Prostate gland (tissue), 2 donors: ENCODE results near the gene ING1. TPM values are rescaled to one million over a fixed set of nuclear protein-coding genes. Genes with fewer than 3 reads are reported as not detected.
"Not testable (repeated sequence)": the region's sequence is repeated elsewhere in the genome, so short reads cannot be mapped to it uniquely, and the experiment has no call there.

Experiments
- DNase-seq: peaks from one replicate; pipeline ENCODE4 v3.0.0-alpha.2; 2019; ENCODE audit warnings: low spot score
- H3K27ac ChIP-seq, 2 donors: fragments of 200-600 bp; sonication (generic); 2 replicates each; pipeline ENCODE4 v1.5.1; 2017 to 2019
- H3K27me3 ChIP-seq: fragments of 200-600 bp; sonication (generic); replicated peaks from 2 replicates; pipeline ENCODE4 v1.5.1; 2019; ENCODE audit not compliant: insufficient read depth
- H3K36me3 ChIP-seq, 2 donors: fragments of 200-600 bp; sonication (generic); 1 replicate in 1 of 2; 2 replicates in 1 of 2; pipeline versions ENCODE4 v1.5.1 to v1.8.1; 2017 to 2019
- H3K4me1 ChIP-seq: fragments of 200-600 bp; sonication (generic); replicated peaks from 2 replicates; pipeline ENCODE4 v1.5.1; 2019
- H3K4me3 ChIP-seq, 2 donors: fragments of 200-600 bp; sonication (generic); 2 replicates each; pipeline ENCODE4 v1.5.1; 2017 to 2019
- H3K9me3 ChIP-seq: fragments of 200-600 bp; sonication (generic); 2 replicates; pipeline ENCODE4 v1.5.1; 2017
- POLR2A ChIP-seq: fragments of 450-650 bp; IDR thresholded peaks from one replicate; pipeline ENCODE4 v1.6.1; 2016; ENCODE audit warnings: antibody characterized with exemption, mild to moderate bottlenecking
- POLR2AphosphoS5 ChIP-seq: sonication (generic); formaldehyde crosslinking; IDR thresholded peaks from one replicate; pipeline ENCODE4 v1.6.1; 2017; ENCODE audit warnings: antibody characterized with exemption
- WGBS: methylation state at CpG from one replicate; pipeline ENCODE4 v1.1.5; 2018; 5-methylcytosine and 5-hydroxymethylcytosine counted together
- intact Hi-C: fragments of 100-400 bp; cut with DNase I; formaldehyde crosslinking; loops from one replicate; pipeline ENCODE4 v1.14.2; 2022
- total RNA-seq, 2 donors: library from RNA; depleted of rRNA; stranded (reverse); fragments of >200 nt; gene quantifications; one replicate each; pipeline ENCODE4 v1.1.0, GENCODE V29; 2016
- TF ChIP-seq, protein P1 (sequence below), 4 experiments: fragments of 200-600 bp in 2 of 4; fragments of 450-650 bp in 2 of 4; sonication (generic) in 2 of 4; IDR thresholded peaks; 1 replicate in 3 of 4; 2 replicates in 1 of 4; pipeline ENCODE4 v1.5.1; 2016 to 2019; ENCODE audit warnings: antibody characterized with exemption in 4 of 4, mild to moderate bottlenecking in 2 of 4, moderate library complexity in 2 of 4

Gene ING1
- total RNA-seq, 2 donors from 2014 or later: 19.1 to 38.3 TPM

DNA sequence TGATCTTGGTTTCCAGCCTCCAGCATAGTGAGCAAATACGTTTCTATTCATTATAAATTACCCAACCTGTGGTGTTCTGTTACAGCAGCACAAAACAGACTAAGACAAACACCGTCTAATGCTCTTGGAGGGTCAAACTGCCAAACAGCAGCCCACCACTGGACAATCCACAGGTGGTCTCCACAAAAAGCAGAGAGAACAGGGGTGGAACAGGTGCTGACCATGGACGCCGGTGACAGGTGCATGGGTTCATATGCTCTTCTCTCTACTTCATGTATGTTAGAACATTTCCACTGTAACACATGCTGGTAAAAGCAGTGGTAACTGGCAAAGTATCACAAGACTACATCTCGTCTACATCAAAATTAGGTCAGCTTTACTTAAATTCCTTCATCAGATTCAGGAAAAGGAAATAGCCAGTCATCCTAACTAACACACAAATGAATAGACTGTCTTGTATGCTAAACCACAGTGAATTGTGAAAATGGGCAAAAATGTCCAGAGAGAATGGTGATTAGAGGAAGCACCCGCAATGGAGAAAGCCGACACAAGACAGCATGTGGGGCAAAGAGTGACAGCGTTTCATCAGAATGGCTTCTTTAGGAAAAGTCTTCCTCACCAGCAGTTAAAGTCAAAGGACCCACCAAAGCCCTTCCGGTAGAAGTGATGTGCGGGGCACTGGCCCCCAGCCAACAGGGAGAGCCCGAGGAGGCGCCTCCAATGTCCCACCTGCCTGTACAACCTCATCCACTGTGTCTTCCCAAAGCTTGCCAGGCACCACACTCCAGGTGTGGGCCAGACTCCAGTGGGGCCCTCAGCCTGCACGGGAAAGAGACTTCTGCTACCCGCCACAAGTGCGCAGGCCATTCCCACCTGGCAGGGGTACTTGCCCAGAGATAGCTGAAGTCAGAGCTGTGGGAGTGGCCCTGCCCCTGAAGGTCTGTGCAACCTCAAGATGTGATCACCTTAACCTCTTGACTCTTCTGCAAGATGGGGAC is 14.1 kb upstream of the ING1 start:
- TF ChIP-seq POLR2A: no peak
- TF ChIP-seq POLR2AphosphoS5: no peak
- TF ChIP-seq, protein P1, sequence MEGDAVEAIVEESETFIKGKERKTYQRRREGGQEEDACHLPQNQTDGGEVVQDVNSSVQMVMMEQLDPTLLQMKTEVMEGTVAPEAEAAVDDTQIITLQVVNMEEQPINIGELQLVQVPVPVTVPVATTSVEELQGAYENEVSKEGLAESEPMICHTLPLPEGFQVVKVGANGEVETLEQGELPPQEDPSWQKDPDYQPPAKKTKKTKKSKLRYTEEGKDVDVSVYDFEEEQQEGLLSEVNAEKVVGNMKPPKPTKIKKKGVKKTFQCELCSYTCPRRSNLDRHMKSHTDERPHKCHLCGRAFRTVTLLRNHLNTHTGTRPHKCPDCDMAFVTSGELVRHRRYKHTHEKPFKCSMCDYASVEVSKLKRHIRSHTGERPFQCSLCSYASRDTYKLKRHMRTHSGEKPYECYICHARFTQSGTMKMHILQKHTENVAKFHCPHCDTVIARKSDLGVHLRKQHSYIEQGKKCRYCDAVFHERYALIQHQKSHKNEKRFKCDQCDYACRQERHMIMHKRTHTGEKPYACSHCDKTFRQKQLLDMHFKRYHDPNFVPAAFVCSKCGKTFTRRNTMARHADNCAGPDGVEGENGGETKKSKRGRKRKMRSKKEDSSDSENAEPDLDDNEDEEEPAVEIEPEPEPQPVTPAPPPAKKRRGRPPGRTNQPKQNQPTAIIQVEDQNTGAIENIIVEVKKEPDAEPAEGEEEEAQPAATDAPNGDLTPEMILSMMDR (IDR thresholded peaks at IDR 0.05): no peak
- intact Hi-C loops: no loop called here
- Histone ChIP-seq H3K4me1 (no peaks in the 10 kb centered on the region), H3K36me3 (no peaks in the 10 kb centered on the region), H3K4me3 (no peak overlapping the region), H3K27me3 (no peaks in the 10 kb centered on the region), H3K27ac (no peak overlapping the region), H3K9me3 (no peaks in the 10 kb centered on the region)
- WGBS: 84% methylated on average over 15 of the region's 15 CpGs
- DNase-seq: no peak

DNA sequence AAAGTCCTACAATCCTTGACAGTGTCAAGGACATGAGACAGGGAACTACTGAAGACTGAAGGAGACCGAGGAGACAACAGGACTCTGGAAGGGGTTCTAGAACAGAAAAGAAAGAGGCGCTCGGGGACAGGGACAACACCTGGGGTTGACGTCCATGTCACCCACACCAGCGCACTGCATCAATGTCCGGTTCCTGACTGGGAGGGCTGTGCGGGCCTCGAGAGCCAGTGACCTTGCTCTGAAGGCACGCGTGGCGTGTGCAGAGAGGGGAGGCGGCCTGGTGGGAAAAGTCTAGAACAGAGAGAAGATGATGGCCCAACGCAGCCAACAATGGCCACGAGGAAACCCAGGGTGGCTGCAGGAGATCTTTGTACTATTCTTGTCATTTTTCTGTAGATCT is 13.3 kb upstream of the ING1 start:
- Histone ChIP-seq H3K4me1 (peaks cover 5% of the 10 kb centered on the region), H3K4me3 (no peak overlapping the region), H3K27me3 (no peaks in the 10 kb centered on the region), H3K9me3 (no peaks in the 10 kb centered on the region), H3K36me3 (no peaks in the 10 kb centered on the region), H3K27ac (no peak overlapping the region)
- no peak for DNase-seq
- TF ChIP-seq POLR2A (no peak), POLR2AphosphoS5 (no peak)
- TF ChIP-seq, protein P1 (IDR thresholded peaks at IDR 0.05): no peak
- 94% methylated on average over 14 of the region's 14 CpGs for WGBS
- intact Hi-C loops: no loop called here

DNA sequence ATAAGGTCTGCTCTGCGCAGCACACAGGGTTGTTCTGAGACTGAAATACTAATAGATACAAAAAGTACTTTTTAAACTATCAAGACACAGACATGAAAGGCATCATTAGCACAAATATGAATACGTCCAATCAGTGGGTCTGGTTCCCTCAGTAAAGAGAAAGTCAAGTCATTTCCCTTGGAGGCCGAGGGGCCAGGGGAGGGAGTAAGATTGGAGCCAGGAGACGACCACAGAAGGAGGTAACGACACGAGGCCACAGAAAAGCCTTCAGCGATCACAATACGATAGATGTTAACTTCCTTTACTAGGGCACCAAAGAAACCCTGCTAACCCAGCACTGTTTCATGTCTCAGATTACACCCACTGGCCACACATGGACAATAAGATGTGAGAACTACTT is 12.9 kb upstream of the ING1 start:
- no peaks in the 10 kb centered on the region for H3K36me3 ChIP-seq
- 57% methylated on average over 8 of the region's 8 CpGs for WGBS
- DNase-seq: no peak
- H3K9me3 ChIP-seq: no peaks in the 10 kb centered on the region
- no peak overlapping the region for H3K27ac ChIP-seq
- TF ChIP-seq, protein P1 (IDR thresholded peaks at IDR 0.05): no peak
- TF ChIP-seq POLR2AphosphoS5 (no peak), POLR2A (no peak)
- intact Hi-C loops: no loop called here
- H3K4me3 ChIP-seq: no peak overlapping the region
- no peaks in the 10 kb centered on the region for H3K27me3 ChIP-seq
- peaks cover 6% of the 10 kb centered on the region for H3K4me1 ChIP-seq

DNA sequence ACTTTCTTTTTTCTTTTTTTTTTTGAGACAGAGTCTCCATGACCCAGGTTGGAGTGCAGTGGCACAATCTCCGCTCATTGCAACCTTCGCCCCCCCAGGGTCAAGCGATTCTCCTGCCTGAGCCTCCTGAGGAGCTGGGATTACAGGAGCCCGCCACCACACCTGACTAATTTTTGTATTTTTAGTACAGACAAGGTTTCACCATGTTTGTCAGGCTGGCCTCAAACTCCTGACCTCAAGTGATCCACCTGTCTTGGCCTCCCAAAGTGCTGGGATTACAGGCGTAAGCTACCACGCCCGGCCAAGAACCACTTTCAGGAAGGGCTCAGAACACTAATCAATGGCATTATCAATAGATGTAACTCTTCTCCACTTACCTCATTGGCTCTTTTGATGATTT is 12.4 kb upstream of the ING1 start:
- H3K27me3 ChIP-seq, H3K4me3 ChIP-seq, DNase-seq, H3K27ac ChIP-seq, H3K9me3 ChIP-seq, H3K36me3 ChIP-seq, intact Hi-C loops, H3K4me1 ChIP-seq: not testable (repeated sequence)
- 98% methylated on average over 7 of the region's 7 CpGs for WGBS

DNA sequence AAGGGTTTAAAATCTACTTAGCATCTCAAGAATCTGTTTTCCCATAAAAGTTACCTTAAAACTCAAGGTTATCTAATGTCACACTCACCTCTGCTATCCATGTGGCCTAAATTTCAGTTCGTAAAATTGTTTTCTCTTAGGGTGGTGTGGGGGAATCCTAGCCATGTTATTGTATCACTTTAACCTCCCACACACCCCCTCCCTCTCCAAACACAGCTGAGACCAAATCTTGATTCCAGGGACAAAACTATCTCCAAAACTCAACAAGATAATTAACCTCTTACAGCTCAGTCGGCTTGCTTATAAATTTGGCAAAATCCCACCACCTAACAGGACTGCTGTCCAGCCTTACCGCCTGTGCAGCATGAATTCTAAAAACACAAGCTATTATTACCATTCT is 11.4 kb upstream of the ING1 start:
- no peaks in the 10 kb centered on the region for H3K27me3 ChIP-seq
- peaks cover 8% of the 10 kb centered on the region for H3K4me1 ChIP-seq
- no peak for DNase-seq
- TF ChIP-seq POLR2AphosphoS5: no peak
- TF ChIP-seq, protein P1 (IDR thresholded peaks at IDR 0.05): no peak
- TF ChIP-seq POLR2A: no peak
- H3K36me3 ChIP-seq: no peaks in the 10 kb centered on the region
- intact Hi-C loops: no loop called here
- WGBS: 44% methylated on average over 3 of the region's 3 CpGs
- H3K9me3 ChIP-seq: no peaks in the 10 kb centered on the region
- H3K4me3 ChIP-seq: no peak overlapping the region
- H3K27ac ChIP-seq: no peak overlapping the region
